BLaER1 treated with 17β-estradiol and CSF1 and Interleukin-3, amounts not matched to agents 10 nM and 100 nM (cell line): ENCODE results near the gene PDGFB.

ENCODE experiments used
- H3K27ac ChIP-seq, 11 experiments: shearing (Covaris generic); formaldehyde crosslinking; 2 replicates each; pipeline ENCODE4 v1.8.1; 2022
- H3K27me3 ChIP-seq, 11 experiments: shearing (Covaris generic); formaldehyde crosslinking; 2 replicates each; pipeline ENCODE4 v1.8.1; 2022
- H3K36me3 ChIP-seq, 11 experiments: shearing (Covaris generic); formaldehyde crosslinking; 2 replicates each; pipeline ENCODE4 v1.8.1; 2022
- H3K4me1 ChIP-seq, 10 experiments: shearing (Covaris generic); formaldehyde crosslinking; 2 replicates each; pipeline ENCODE4 v1.8.1; 2022
- H3K4me2 ChIP-seq, 11 experiments: shearing (Covaris generic); formaldehyde crosslinking; 2 replicates each; pipeline ENCODE4 v1.8.1; 2022
- H3K4me3 ChIP-seq, 10 experiments: shearing (Covaris generic); formaldehyde crosslinking; 2 replicates each; pipeline ENCODE4 v1.8.1; 2022
- H3K9ac ChIP-seq, 11 experiments: shearing (Covaris generic); formaldehyde crosslinking; 2 replicates each; pipeline ENCODE4 v1.8.1; 2022
- H3K9me3 ChIP-seq, 11 experiments: shearing (Covaris generic); formaldehyde crosslinking; replicated peaks in 1 of 11; 2 replicates each; pipeline ENCODE4 v1.8.1; 2022
- H4K20me1 ChIP-seq, 11 experiments: shearing (Covaris generic); formaldehyde crosslinking; 2 replicates each; pipeline ENCODE4 v1.8.1; 2022
- Cebpa-rat ChIP-seq, 11 experiments: shearing (Covaris generic); IDR thresholded peaks; 2 replicates each; pipeline ENCODE4 v1.8.1; 2022

The PDGFB gene

DNA sequence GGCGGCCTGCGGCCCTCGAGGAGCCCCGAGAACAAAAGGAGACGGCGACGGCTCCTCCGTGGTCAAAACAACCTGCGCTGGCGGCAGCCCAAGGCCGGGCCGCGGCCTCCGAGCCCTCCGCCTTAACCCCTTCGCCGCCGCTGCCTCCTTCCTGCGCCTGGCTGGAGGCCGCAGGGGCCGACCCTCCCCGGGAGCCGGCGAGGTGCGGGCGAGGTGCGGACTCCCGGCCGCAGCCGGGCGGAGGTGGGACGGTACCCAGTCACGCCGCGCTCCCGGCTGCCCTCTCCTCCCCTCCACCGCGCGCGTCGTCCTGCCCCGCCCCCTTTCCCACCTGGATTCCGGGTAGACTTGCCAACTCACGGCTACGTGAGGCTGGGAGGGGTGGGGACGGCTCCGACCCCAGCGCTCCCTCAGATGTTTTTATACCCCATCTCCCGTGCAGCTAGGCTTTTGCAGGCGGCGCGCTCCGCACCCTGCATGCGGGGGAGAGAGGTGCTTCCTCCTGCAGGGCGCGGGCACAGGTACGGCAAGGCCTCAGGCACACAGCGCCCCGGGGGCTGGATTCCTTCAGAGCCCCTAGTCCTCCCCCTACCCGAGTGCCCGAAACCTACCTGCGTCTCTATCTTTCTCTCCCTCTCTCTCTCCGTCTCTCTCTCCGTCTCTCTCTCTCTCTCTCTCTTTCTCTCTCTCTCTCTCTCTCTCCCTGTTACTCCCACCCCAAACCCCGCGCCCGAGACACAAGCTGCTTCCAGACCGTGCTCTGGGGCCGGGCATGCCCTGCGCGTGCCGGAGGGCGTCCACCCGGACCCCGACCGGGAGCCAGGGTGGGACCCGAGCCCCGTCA lies 2.0 kb downstream of the PDGFB start:
- peaks cover 98 to 100% (median 99%) of the 10 kb centered on the region in 11 experiments for H3K27me3 ChIP-seq
- H3K27ac ChIP-seq: no peak overlapping the region
- no peak overlapping the region for H3K4me3 ChIP-seq
- H3K4me1 ChIP-seq: peaks cover 20 to 42% (median 31%) of the 10 kb centered on the region in 10 experiments
- no peaks in the 10 kb centered on the region for H3K36me3 ChIP-seq
- H3K9ac ChIP-seq: no peak overlapping the region
- peak overlapping the region in 8 of 11 experiments; percentile 4 to 37 (median 10); a peak in 7 of 22 replicates for H3K4me2 ChIP-seq
- H4K20me1 ChIP-seq: peaks cover 0 to 96% (median 85%) of the 10 kb centered on the region in 11 experiments; a peak in 18 of 22 replicates
- no peak for TF ChIP-seq Cebpa-rat (IDR thresholded peaks at IDR 0.05)
- H3K9me3 ChIP-seq: peaks cover 0 to 4% (median 0%) of the 10 kb centered on the region in 11 experiments; a peak in 1 of 22 replicates

GRCh38 chr22:39241794-39242594 lies 2.8 kb downstream of the PDGFB start:
- H3K4me3 ChIP-seq: no peak overlapping the region

DNA sequence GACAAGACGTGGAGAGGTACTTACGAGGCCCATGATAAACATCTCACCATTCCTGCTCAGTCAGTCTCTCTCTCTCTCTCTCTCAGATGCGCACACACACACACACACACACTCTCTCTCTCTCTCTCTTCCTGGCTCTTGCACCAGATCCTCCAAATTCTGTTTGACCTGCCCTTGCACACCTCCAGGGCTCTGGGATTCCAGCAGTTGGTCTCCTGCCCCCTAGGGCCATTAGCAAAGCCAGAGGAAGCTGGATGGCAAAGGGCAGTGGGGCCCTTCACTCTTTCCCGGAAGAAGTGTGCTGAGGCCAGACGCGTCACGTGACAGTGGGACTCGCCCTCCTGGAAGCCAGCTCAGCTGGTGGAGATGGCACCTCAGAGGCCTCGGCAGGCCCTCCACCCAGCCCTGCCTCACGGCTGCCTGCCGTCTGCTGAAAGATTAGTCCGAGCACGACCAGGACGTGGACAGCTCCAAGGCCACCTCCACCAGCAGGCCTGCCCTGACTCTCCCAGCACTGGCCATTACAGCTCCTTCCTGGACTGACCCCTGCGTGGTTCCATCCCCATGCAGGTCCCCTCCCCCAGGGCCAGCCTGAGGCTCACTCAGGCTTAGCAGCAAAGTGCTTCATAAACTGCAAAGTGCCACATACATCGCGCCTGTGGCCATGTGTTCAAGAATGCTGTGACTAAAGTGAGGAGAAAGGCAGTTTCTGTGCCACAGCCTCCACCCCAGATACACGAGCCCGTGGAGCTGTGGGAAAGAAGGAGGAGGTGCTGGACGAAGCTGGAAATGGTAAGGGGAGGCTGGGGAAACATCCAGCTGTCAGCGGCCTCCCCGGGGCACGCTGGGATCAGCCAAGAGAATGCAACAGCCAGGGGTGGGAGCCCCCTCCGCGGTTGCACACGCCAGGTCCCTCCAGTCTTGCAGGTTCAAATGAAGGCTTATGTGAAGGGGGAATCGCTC lies 3.7 kb downstream of the PDGFB start:
- Histone ChIP-seq H3K9ac (no peak overlapping the region), H3K4me1 (peaks cover 36 to 60% (median 48%) of the 10 kb centered on the region in 10 experiments), H3K27me3 (peaks cover 97 to 100% (median 99%) of the 10 kb centered on the region in 11 experiments), H3K4me3 (no peak overlapping the region), H3K4me2 (peak overlapping the region in 2 of 11 experiments; percentile 39 to 52; a peak in 5 of 22 replicates), H3K9me3 (peaks cover 0 to 4% (median 0%) of the 10 kb centered on the region in 11 experiments; a peak in 1 of 22 replicates), H3K27ac (no peak overlapping the region), H3K36me3 (no peaks in the 10 kb centered on the region), H4K20me1 (peaks cover 0 to 99% (median 94%) of the 10 kb centered on the region in 11 experiments; a peak in 20 of 22 replicates)
- no peak for TF ChIP-seq Cebpa-rat (IDR thresholded peaks at IDR 0.05)

More at GRCh38 chr22:39241794-39242594, 2.8 kb downstream of the PDGFB start:
- Histone ChIP-seq H3K27me3 (peaks cover 100% of the 10 kb centered on the region in 11 experiments), H3K4me1 (peaks cover 28 to 51% (median 39%) of the 10 kb centered on the region in 10 experiments), H4K20me1 (peaks cover 0 to 99% (median 93%) of the 10 kb centered on the region in 11 experiments; a peak in 19 of 22 replicates), H3K27ac (no peak overlapping the region), H3K4me2 (peak overlapping the region in 4 of 11 experiments; percentile 7 to 30 (median 16); a peak in 4 of 22 replicates), H3K36me3 (no peaks in the 10 kb centered on the region), H3K9ac (no peak overlapping the region), H3K9me3 (peaks cover 0 to 4% (median 0%) of the 10 kb centered on the region in 11 experiments; a peak in 1 of 22 replicates)
- no peak for TF ChIP-seq Cebpa-rat (IDR thresholded peaks at IDR 0.05)

- Histone ChIP-seq H3K4me1 (peaks cover 49 to 73% (median 61%) of the 10 kb centered on the region in 10 experiments), H3K4me2 (peak overlapping the region in 3 of 11 experiments; percentile 0 to 50 (median 12); a peak in 3 of 22 replicates), H3K4me3 (no peak overlapping the region), H3K9me3 (peaks cover 0 to 4% (median 0%) of the 10 kb centered on the region in 11 experiments; a peak in 1 of 22 replicates), H4K20me1 (peaks cover 0 to 100% (median 97%) of the 10 kb centered on the region in 11 experiments; a peak in 20 of 22 replicates), H3K27ac (no peak overlapping the region), H3K27me3 (peaks cover 97 to 100% (median 99%) of the 10 kb centered on the region in 11 experiments), H3K36me3 (no peaks in the 10 kb centered on the region), H3K9ac (no peak overlapping the region)
- TF ChIP-seq Cebpa-rat (IDR thresholded peaks at IDR 0.05): no peak
Measured at GRCh38 chr22:39239561-39240423, 5.0 kb downstream of the PDGFB start.

DNA sequence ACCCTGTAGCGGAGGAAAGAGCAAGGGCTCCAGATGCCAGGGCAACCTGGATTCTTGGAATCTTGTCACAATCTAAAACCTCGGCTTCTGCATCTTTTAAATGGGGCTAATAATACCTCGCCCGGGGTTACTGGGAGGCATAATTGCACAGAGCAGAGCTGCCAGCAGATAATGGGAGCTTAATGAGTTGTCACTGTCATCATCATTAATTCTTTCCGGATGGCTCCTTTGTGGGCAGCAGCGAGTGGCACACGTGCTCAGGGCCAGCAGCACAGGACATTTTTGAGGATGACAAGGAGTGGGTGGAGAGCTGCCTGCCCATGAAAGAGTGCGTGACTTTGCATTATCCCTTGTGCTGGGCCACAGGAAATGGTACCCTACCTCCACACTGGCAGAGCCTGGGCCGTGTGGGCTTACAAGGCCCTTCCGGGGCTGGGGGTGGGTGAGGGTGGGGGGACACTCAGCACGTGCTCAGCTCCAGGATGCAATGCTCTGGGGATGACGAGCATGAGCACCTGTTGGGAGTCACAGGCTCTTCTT lies 5.7 kb downstream of the PDGFB start:
- no peak overlapping the region for H3K4me3 ChIP-seq
- H4K20me1 ChIP-seq: peaks cover 0 to 100% (median 97%) of the 10 kb centered on the region in 11 experiments; a peak in 20 of 22 replicates
- no peak for TF ChIP-seq Cebpa-rat (IDR thresholded peaks at IDR 0.05)
- no peaks in the 10 kb centered on the region for H3K36me3 ChIP-seq
- H3K4me2 ChIP-seq: no peak overlapping the region
- peaks cover 0 to 4% (median 0%) of the 10 kb centered on the region in 11 experiments; a peak in 1 of 22 replicates for H3K9me3 ChIP-seq
- H3K27ac ChIP-seq: no peak overlapping the region
- peaks cover 97 to 100% (median 99%) of the 10 kb centered on the region in 11 experiments for H3K27me3 ChIP-seq
- no peak overlapping the region for H3K9ac ChIP-seq
- peaks cover 48 to 73% (median 61%) of the 10 kb centered on the region in 10 experiments for H3K4me1 ChIP-seq

GRCh38 chr22:39238561-39238960 lies 6.2 kb downstream of the PDGFB start:
- Histone ChIP-seq H4K20me1 (peaks cover 0 to 100% (median 97%) of the 10 kb centered on the region in 11 experiments; a peak in 20 of 22 replicates), H3K27ac (no peak overlapping the region), H3K4me1 (peaks cover 48 to 74% (median 62%) of the 10 kb centered on the region in 10 experiments), H3K36me3 (no peaks in the 10 kb centered on the region), H3K4me3 (no peak overlapping the region), H3K4me2 (no peak overlapping the region), H3K9me3 (peaks cover 0 to 3% (median 0%) of the 10 kb centered on the region in 11 experiments; a peak in 1 of 22 replicates), H3K27me3 (peaks cover 97 to 100% (median 99%) of the 10 kb centered on the region in 11 experiments), H3K9ac (no peak overlapping the region)
- TF ChIP-seq Cebpa-rat (IDR thresholded peaks at IDR 0.05): no peak

- H3K9ac ChIP-seq: no peak overlapping the region
- H3K4me2 ChIP-seq: peak overlapping the region in 5 of 11 experiments; percentile 79 to 92 (median 84); a peak in 7 of 22 replicates
- no peak overlapping the region for H3K27ac ChIP-seq
- no peaks in the 10 kb centered on the region for H3K9me3 ChIP-seq
- H3K4me3 ChIP-seq: no peak overlapping the region
- H3K4me1 ChIP-seq: peaks cover 48 to 79% (median 64%) of the 10 kb centered on the region in 10 experiments
- H3K27me3 ChIP-seq: peaks cover 97 to 100% (median 99%) of the 10 kb centered on the region in 11 experiments
- no peak for TF ChIP-seq Cebpa-rat (IDR thresholded peaks at IDR 0.05)
- peaks cover 0 to 100% (median 97%) of the 10 kb centered on the region in 11 experiments; a peak in 20 of 22 replicates for H4K20me1 ChIP-seq
- H3K36me3 ChIP-seq: no peaks in the 10 kb centered on the region
Measured at GRCh38 chr22:39238101-39238466, 6.7 kb downstream of the PDGFB start.
